ENCODE data around the gene IGSF23.

GRCh38 chr19:44585371-44586133 is 27.8 kb upstream of the IGSF23 start:
- TF ChIP-seq CTCF (IDR thresholded peaks at IDR 0.05) (no peak), POLR2A (IDR thresholded peaks at IDR 0.05) (no peak)
